Breast epithelium (tissue), 4 donors: ENCODE results near the gene NODAL. TPM values are rescaled to one million over a fixed set of nuclear protein-coding genes. Genes with fewer than 3 reads are reported as not detected.
A peak's percentile ranks its signal among the peaks of the same experiment; 100 is the strongest.

ENCODE experiments used
- DNase-seq, 2 donors: peaks; one replicate each; pipeline ENCODE4 v3.0.0-alpha.2; 2019; ENCODE audit warnings: low spot score in 2 of 2
- H3K27ac ChIP-seq, 2 donors: fragments of 200-600 bp; sonication (generic) in 1 of 2; one replicate each; pipeline ENCODE4 v1.5.1; 2016 to 2019; ENCODE audit warnings: mild to moderate bottlenecking in 1 of 2
- H3K27me3 ChIP-seq, 2 donors: fragments of 200-600 bp; sonication (generic) in 1 of 2; one replicate each; pipeline versions ENCODE4 v1.5.1 to v1.6.0; 2017 to 2019; ENCODE audit warnings: control low read depth in 1 of 2, mild to moderate bottlenecking in 1 of 2
- H3K36me3 ChIP-seq: fragments of 200-600 bp; one replicate; pipeline ENCODE4 v1.5.1; 2019
- H3K4me1 ChIP-seq, 2 donors: fragments of 200-600 bp; sonication (generic); one replicate each; pipeline ENCODE4 v1.5.1; 2016 to 2019; ENCODE audit warnings: control low read depth in 1 of 2
- H3K4me3 ChIP-seq, 3 donors: fragments of 200-600 bp; sonication (generic); 1 replicate in 2 of 3; 2 replicates in 1 of 3; pipeline ENCODE4 v1.5.1; 2016 to 2019; ENCODE audit warnings: mild to moderate bottlenecking in 3 of 3, moderate library complexity in 2 of 3
- H3K9me3 ChIP-seq, 2 donors: fragments of 200-600 bp; sonication (generic) in 1 of 2; one replicate each; pipeline ENCODE4 v1.5.1; 2016 to 2019; ENCODE audit warnings: control low read depth in 1 of 2
- CTCF ChIP-seq, 3 donors: fragments of 450-650 bp; IDR thresholded peaks; one replicate each; pipeline ENCODE4 v1.5.1; 2016 to 2017; ENCODE audit warnings: antibody characterized with exemption in 3 of 3, mild to moderate bottlenecking in 3 of 3, moderate library complexity in 3 of 3
- POLR2A ChIP-seq: fragments of 450-650 bp; IDR thresholded peaks from one replicate; pipeline ENCODE4 v1.6.1; 2016; ENCODE audit warnings: antibody characterized with exemption, mild to moderate bottlenecking, moderate library complexity
- POLR2AphosphoS5 ChIP-seq, 3 donors: sonication (generic); formaldehyde crosslinking; IDR thresholded peaks; one replicate each; pipeline ENCODE4 v1.6.1; 2017; ENCODE audit warnings: antibody characterized with exemption in 3 of 3
- intact Hi-C: fragments of 100-400 bp; cut with DNase I; formaldehyde crosslinking; loops from one replicate; pipeline ENCODE4 v1.15.1; 2023; ENCODE audit warnings: low total_unique reads
- total RNA-seq, 3 donors: library from RNA; depleted of rRNA; stranded (reverse); fragments of >200 nt; gene quantifications; one replicate each; pipeline ENCODE4 v1.1.0, GENCODE V29; 2016

Gene NODAL
- total RNA-seq, 3 donors from 2014 or later: not detected

- Histone ChIP-seq H3K4me1 (peaks cover 11% of the 10 kb centered on the region in 2 donors), H3K27me3 (no peaks in the 10 kb centered on the region), H3K9me3 (no peaks in the 10 kb centered on the region), H3K36me3 (no peaks in the 10 kb centered on the region), H3K4me3 (no peak overlapping the region), H3K27ac (peak overlapping the region in 1 of 2 donors; percentile 61)
- intact Hi-C loops: no loop called here
- no peak for TF ChIP-seq POLR2A
- peak in 2 of 3 donors; percentile 25 to 41 for TF ChIP-seq POLR2AphosphoS5 (IDR thresholded peaks at IDR 0.05)
- DNase-seq: no peak
These were observed 40.5 kb upstream of the NODAL start for GRCh38 chr10:70481831-70482530.

- H3K4me1 ChIP-seq: peaks cover 11% of the 10 kb centered on the region in 2 donors
- H3K4me3 ChIP-seq: no peak overlapping the region
- no peak for DNase-seq
- no peaks in the 10 kb centered on the region for H3K36me3 ChIP-seq
- intact Hi-C loops: no loop called here
- H3K27ac ChIP-seq: no peak overlapping the region
- TF ChIP-seq POLR2A (no peak), POLR2AphosphoS5 (IDR thresholded peaks at IDR 0.05) (no peak), CTCF (IDR thresholded peaks at IDR 0.05) (no peak)
- H3K27me3 ChIP-seq: no peaks in the 10 kb centered on the region
- H3K9me3 ChIP-seq: no peaks in the 10 kb centered on the region
These were observed 39.6 kb upstream of the NODAL start for GRCh38 chr10:70481105-70481504.

- Histone ChIP-seq H3K4me1 (peaks cover 11% of the 10 kb centered on the region in 2 donors), H3K36me3 (no peaks in the 10 kb centered on the region), H3K9me3 (no peaks in the 10 kb centered on the region), H3K27me3 (no peaks in the 10 kb centered on the region), H3K27ac (no peak overlapping the region), H3K4me3 (peak overlapping the region in 2 of 3 donors; percentile 67 to 80)
- intact Hi-C loops: no loop called here
- DNase-seq: no peak
- no peak for TF ChIP-seq POLR2AphosphoS5 (IDR thresholded peaks at IDR 0.05)
- no peak for TF ChIP-seq POLR2A
- no peak for TF ChIP-seq CTCF (IDR thresholded peaks at IDR 0.05)
These were observed 38.9 kb upstream of the NODAL start for GRCh38 chr10:70480239-70480861.

- TF ChIP-seq CTCF (IDR thresholded peaks at IDR 0.05) (no peak), POLR2AphosphoS5 (IDR thresholded peaks at IDR 0.05) (no peak), POLR2A (no peak)
- intact Hi-C loops: no loop called here
- Histone ChIP-seq H3K27ac (peak overlapping the region in 1 of 2 donors; percentile 57), H3K9me3 (no peaks in the 10 kb centered on the region), H3K4me1 (peaks cover 11% of the 10 kb centered on the region in 2 donors), H3K27me3 (no peaks in the 10 kb centered on the region), H3K36me3 (no peaks in the 10 kb centered on the region), H3K4me3 (peak overlapping the region; percentile 60 to 80 (median 67))
- no peak for DNase-seq
These were observed 38.3 kb upstream of the NODAL start for GRCh38 chr10:70479626-70480238.

- H3K36me3 ChIP-seq: no peaks in the 10 kb centered on the region
- peaks cover 11% of the 10 kb centered on the region in 2 donors for H3K4me1 ChIP-seq
- H3K27me3 ChIP-seq: no peaks in the 10 kb centered on the region
- peak overlapping the region; percentile 60 to 80 (median 67) for H3K4me3 ChIP-seq
- TF ChIP-seq POLR2AphosphoS5 (IDR thresholded peaks at IDR 0.05) (no peak), POLR2A (no peak)
- H3K27ac ChIP-seq: peak overlapping the region; percentile 42 to 57
- H3K9me3 ChIP-seq: no peaks in the 10 kb centered on the region
- DNase-seq: no peak
- intact Hi-C loops: no loop called here
These were observed 37.7 kb upstream of the NODAL start for GRCh38 chr10:70479165-70479581.
